Central memory CD8-positive, alpha-beta T cell (primary cell): ENCODE data around the gene DMRT1.

ENCODE experiments used
- ATAC-seq: fragments of 150-1000 bp; cut with Tn5 transposase; replicated peaks from 2 replicates; pipeline ENCODE4 v1.10.0; 2022; ENCODE audit warnings: mild to moderate bottlenecking, moderate FRiP score, moderate number of reproducible peaks; ENCODE audit not compliant: poor library complexity, severe bottlenecking; ENCODE audit errors: extremely low read depth
- DNase-seq, 2 donors: peaks; one replicate each; pipeline ENCODE4 v3.0.0; 2021; ENCODE audit warnings: low spot score in 2 of 2
- H3K27ac Mint-ChIP-seq: one replicate; pipeline ENCODE4 v1.8.0; 2022; ENCODE audit warnings: low read depth, mild to moderate bottlenecking, moderate library complexity, mixed read lengths
- H3K27me3 Mint-ChIP-seq: one replicate; pipeline ENCODE4 v1.8.0; 2022; ENCODE audit warnings: mixed read lengths
- H3K36me3 Mint-ChIP-seq: one replicate; pipeline ENCODE4 v1.8.0; 2022; ENCODE audit warnings: mild to moderate bottlenecking, moderate library complexity, mixed read lengths; ENCODE audit not compliant: insufficient read depth
- H3K4me1 Mint-ChIP-seq: one replicate; pipeline ENCODE4 v1.8.0; 2022; ENCODE audit warnings: mixed read lengths
- H3K4me3 Mint-ChIP-seq: one replicate; pipeline ENCODE4 v1.8.0; 2022; ENCODE audit warnings: mild to moderate bottlenecking, moderate library complexity, mixed read lengths
- H3K9me3 Mint-ChIP-seq: one replicate; pipeline ENCODE4 v1.8.0; 2022; ENCODE audit warnings: mixed read lengths

DMRT1 gene

GRCh38 chr9:942805-943580 is 101.5 kb downstream of the DMRT1 start:
- H3K27me3 Mint-ChIP-seq = peaks cover 65% of the 10 kb centered on the region
- H3K9me3 Mint-ChIP-seq = no peaks in the 10 kb centered on the region
- ATAC-seq (no peak), DNase-seq (no peak)
- no peak overlapping the region for H3K27ac Mint-ChIP-seq
- no peaks in the 10 kb centered on the region for H3K4me1 Mint-ChIP-seq
- H3K4me3 Mint-ChIP-seq = no peak overlapping the region
- H3K36me3 Mint-ChIP-seq = no peaks in the 10 kb centered on the region

- Mint-ChIP-seq H3K4me3 (no peak overlapping the region), H3K36me3 (no peaks in the 10 kb centered on the region), H3K4me1 (no peaks in the 10 kb centered on the region), H3K27ac (no peak overlapping the region), H3K9me3 (no peaks in the 10 kb centered on the region), H3K27me3 (peaks cover 66% of the 10 kb centered on the region)
- DNase-seq (no peak), ATAC-seq (no peak)
Measured at GRCh38 chr9:947985-948384, 106.5 kb downstream of the DMRT1 start.

GRCh38 chr9:948497-948896 is 107.0 kb downstream of the DMRT1 start:
- DNase-seq (no peak), ATAC-seq (no peak)
- no peak overlapping the region for H3K4me3 Mint-ChIP-seq
- H3K4me1 Mint-ChIP-seq = no peaks in the 10 kb centered on the region
- peaks cover 61% of the 10 kb centered on the region for H3K27me3 Mint-ChIP-seq
- H3K27ac Mint-ChIP-seq = no peak overlapping the region
- no peaks in the 10 kb centered on the region for H3K9me3 Mint-ChIP-seq
- no peaks in the 10 kb centered on the region for H3K36me3 Mint-ChIP-seq

GRCh38 chr9:950139-950538 is 108.6 kb downstream of the DMRT1 start:
- ATAC-seq = no peak
- peaks cover 48% of the 10 kb centered on the region for H3K27me3 Mint-ChIP-seq
- H3K36me3 Mint-ChIP-seq = no peaks in the 10 kb centered on the region
- H3K4me1 Mint-ChIP-seq = no peaks in the 10 kb centered on the region
- no peak for DNase-seq
- H3K27ac Mint-ChIP-seq = no peak overlapping the region
- no peak overlapping the region for H3K4me3 Mint-ChIP-seq
- H3K9me3 Mint-ChIP-seq = no peaks in the 10 kb centered on the region

GRCh38 chr9:952546-952945 is 111.0 kb downstream of the DMRT1 start:
- no peak overlapping the region for H3K4me3 Mint-ChIP-seq
- DNase-seq (no peak), ATAC-seq (no peak)
- H3K27ac Mint-ChIP-seq = no peak overlapping the region
- H3K36me3 Mint-ChIP-seq = peaks cover 2% of the 10 kb centered on the region
- peaks cover 34% of the 10 kb centered on the region for H3K27me3 Mint-ChIP-seq
- H3K4me1 Mint-ChIP-seq = no peaks in the 10 kb centered on the region
- H3K9me3 Mint-ChIP-seq = no peaks in the 10 kb centered on the region

GRCh38 chr9:959105-959504 is 117.6 kb downstream of the DMRT1 start:
- DNase-seq (no peak), ATAC-seq (no peak)
- no peaks in the 10 kb centered on the region for H3K9me3 Mint-ChIP-seq
- peaks cover 42% of the 10 kb centered on the region for H3K27me3 Mint-ChIP-seq
- H3K27ac Mint-ChIP-seq = no peak overlapping the region
- H3K36me3 Mint-ChIP-seq = peaks cover 2% of the 10 kb centered on the region
- H3K4me1 Mint-ChIP-seq = no peaks in the 10 kb centered on the region
- no peak overlapping the region for H3K4me3 Mint-ChIP-seq

- ATAC-seq = no peak
- H3K4me3 Mint-ChIP-seq = no peak overlapping the region
- no peaks in the 10 kb centered on the region for H3K4me1 Mint-ChIP-seq
- no peak for DNase-seq
- H3K9me3 Mint-ChIP-seq = no peaks in the 10 kb centered on the region
- H3K36me3 Mint-ChIP-seq = peaks cover 2% of the 10 kb centered on the region
- H3K27me3 Mint-ChIP-seq = peaks cover 50% of the 10 kb centered on the region
- no peak overlapping the region for H3K27ac Mint-ChIP-seq
Measured at GRCh38 chr9:959914-960313, 118.4 kb downstream of the DMRT1 start.

- peaks cover 61% of the 10 kb centered on the region for H3K27me3 Mint-ChIP-seq
- H3K27ac Mint-ChIP-seq = no peak overlapping the region
- ATAC-seq = no peak
- H3K36me3 Mint-ChIP-seq = peaks cover 2% of the 10 kb centered on the region
- no peak overlapping the region for H3K4me3 Mint-ChIP-seq
- no peak for DNase-seq
- H3K9me3 Mint-ChIP-seq = no peaks in the 10 kb centered on the region
- H3K4me1 Mint-ChIP-seq = no peaks in the 10 kb centered on the region
Measured at GRCh38 chr9:962023-962422, 120.5 kb downstream of the DMRT1 start.

GRCh38 chr9:965497-965896 is 124.0 kb downstream of the DMRT1 start:
- DNase-seq = no peak
- peaks cover 1% of the 10 kb centered on the region for H3K36me3 Mint-ChIP-seq
- peaks cover 9% of the 10 kb centered on the region for H3K4me1 Mint-ChIP-seq
- H3K27ac Mint-ChIP-seq = no peak overlapping the region
- ATAC-seq = no peak
- peaks cover 86% of the 10 kb centered on the region for H3K27me3 Mint-ChIP-seq
- no peak overlapping the region for H3K4me3 Mint-ChIP-seq
- no peaks in the 10 kb centered on the region for H3K9me3 Mint-ChIP-seq

- DNase-seq (no peak), ATAC-seq (no peak)
- Mint-ChIP-seq H3K4me3 (no peak overlapping the region), H3K27ac (no peak overlapping the region), H3K4me1 (peaks cover 9% of the 10 kb centered on the region), H3K27me3 (peaks cover 80% of the 10 kb centered on the region), H3K36me3 (peaks cover 1% of the 10 kb centered on the region), H3K9me3 (no peaks in the 10 kb centered on the region)
Measured at GRCh38 chr9:966870-967269, 125.4 kb downstream of the DMRT1 start.

- DNase-seq = no peak
- Mint-ChIP-seq H3K36me3 (peaks cover 1% of the 10 kb centered on the region), H3K27me3 (peaks cover 74% of the 10 kb centered on the region), H3K27ac (no peak overlapping the region), H3K9me3 (no peaks in the 10 kb centered on the region), H3K4me3 (no peak overlapping the region), H3K4me1 (peaks cover 9% of the 10 kb centered on the region)
- ATAC-seq = no peak
Measured at GRCh38 chr9:967436-967835, 125.9 kb downstream of the DMRT1 start.

GRCh38 chr9:967903-968641 is 126.6 kb downstream of the DMRT1 start:
- peaks cover 1% of the 10 kb centered on the region for H3K36me3 Mint-ChIP-seq
- DNase-seq (no peak), ATAC-seq (no peak)
- H3K4me1 Mint-ChIP-seq = peaks cover 9% of the 10 kb centered on the region
- H3K4me3 Mint-ChIP-seq = no peak overlapping the region
- no peaks in the 10 kb centered on the region for H3K9me3 Mint-ChIP-seq
- H3K27me3 Mint-ChIP-seq = peaks cover 73% of the 10 kb centered on the region
- H3K27ac Mint-ChIP-seq = no peak overlapping the region
